Breast epithelium (tissue), 4 donors: ENCODE data around the gene MADCAM1. TPM values are rescaled to one million over a fixed set of nuclear protein-coding genes. Genes with fewer than 3 reads are reported as not detected.

Experiments
- DNase-seq, 2 donors: peaks; one replicate each; pipeline ENCODE4 v3.0.0-alpha.2; 2019; ENCODE audit warnings: low spot score in 2 of 2
- H3K27ac ChIP-seq, 2 donors: fragments of 200-600 bp; sonication (generic) in 1 of 2; one replicate each; pipeline ENCODE4 v1.5.1; 2016 to 2019; ENCODE audit warnings: mild to moderate bottlenecking in 1 of 2
- H3K27me3 ChIP-seq, 2 donors: fragments of 200-600 bp; sonication (generic) in 1 of 2; one replicate each; pipeline versions ENCODE4 v1.5.1 to v1.6.0; 2017 to 2019; ENCODE audit warnings: control low read depth in 1 of 2, mild to moderate bottlenecking in 1 of 2
- H3K36me3 ChIP-seq: fragments of 200-600 bp; one replicate; pipeline ENCODE4 v1.5.1; 2019
- H3K4me1 ChIP-seq, 2 donors: fragments of 200-600 bp; sonication (generic); one replicate each; pipeline ENCODE4 v1.5.1; 2016 to 2019; ENCODE audit warnings: control low read depth in 1 of 2
- H3K4me3 ChIP-seq, 3 donors: fragments of 200-600 bp; sonication (generic); 1 replicate in 2 of 3; 2 replicates in 1 of 3; pipeline ENCODE4 v1.5.1; 2016 to 2019; ENCODE audit warnings: mild to moderate bottlenecking in 3 of 3, moderate library complexity in 2 of 3
- H3K9me3 ChIP-seq, 2 donors: fragments of 200-600 bp; sonication (generic) in 1 of 2; one replicate each; pipeline ENCODE4 v1.5.1; 2016 to 2019; ENCODE audit warnings: control low read depth in 1 of 2
- POLR2A ChIP-seq: fragments of 450-650 bp; IDR thresholded peaks from one replicate; pipeline ENCODE4 v1.6.1; 2016; ENCODE audit warnings: antibody characterized with exemption, mild to moderate bottlenecking, moderate library complexity
- POLR2AphosphoS5 ChIP-seq, 3 donors: sonication (generic); formaldehyde crosslinking; IDR thresholded peaks; one replicate each; pipeline ENCODE4 v1.6.1; 2017; ENCODE audit warnings: antibody characterized with exemption in 3 of 3
- intact Hi-C: fragments of 100-400 bp; cut with DNase I; formaldehyde crosslinking; loops from one replicate; pipeline ENCODE4 v1.15.1; 2023; ENCODE audit warnings: low total_unique reads
- total RNA-seq, 3 donors: library from RNA; depleted of rRNA; stranded (reverse); fragments of >200 nt; gene quantifications; one replicate each; pipeline ENCODE4 v1.1.0, GENCODE V29; 2016
- TF ChIP-seq, protein P1 (sequence below), 3 donors: fragments of 450-650 bp; IDR thresholded peaks; one replicate each; pipeline ENCODE4 v1.5.1; 2016 to 2017; ENCODE audit warnings: antibody characterized with exemption in 3 of 3, mild to moderate bottlenecking in 3 of 3, moderate library complexity in 3 of 3

The MADCAM1 gene
- total RNA-seq, 3 donors from 2014 or later, result 0.66 TPM; not detected in 2

DNA sequence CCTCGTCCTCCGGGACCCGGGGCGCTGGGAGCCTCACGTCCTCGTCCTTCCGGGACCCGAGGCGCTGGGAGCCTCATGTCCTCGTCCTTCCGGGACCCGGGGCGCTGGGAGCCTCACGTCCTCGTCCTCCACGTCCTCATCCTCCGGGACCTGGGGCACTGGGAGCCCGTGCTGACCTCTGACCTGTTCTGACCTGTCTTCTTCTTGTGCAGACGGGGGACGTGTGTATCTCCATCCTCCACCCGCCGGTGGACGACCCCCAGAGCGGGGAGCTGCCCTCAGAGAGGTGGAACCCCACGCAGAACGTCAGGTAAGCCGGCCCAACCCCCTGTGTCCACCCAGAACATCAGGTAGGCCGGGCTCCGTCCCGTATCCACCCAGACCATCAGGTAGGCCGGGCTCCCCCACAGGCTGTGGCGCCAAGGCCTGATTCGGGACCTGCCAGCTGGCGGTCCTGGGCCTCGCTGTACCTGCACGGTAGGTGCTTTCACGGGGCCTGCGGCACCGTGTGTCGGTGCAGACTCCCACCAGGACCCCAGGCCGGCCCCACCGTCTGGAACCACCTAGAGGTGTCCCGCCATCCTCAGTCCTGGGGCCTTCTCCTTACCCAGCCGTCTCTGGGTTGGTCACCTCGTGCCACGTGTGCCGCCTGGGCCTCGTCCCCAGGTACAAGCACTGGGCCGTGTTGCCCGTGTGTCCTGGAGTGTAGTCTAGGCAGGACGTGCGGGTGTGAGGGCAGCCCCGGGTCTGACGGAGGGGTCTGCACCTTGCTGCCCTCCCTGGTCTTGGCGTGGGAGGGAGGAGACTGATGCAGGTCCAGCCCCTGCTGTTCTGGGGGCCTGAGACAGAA lies 40.0 kb downstream of the MADCAM1 start:
- Histone ChIP-seq H3K36me3 (no peaks in the 10 kb centered on the region), H3K4me1 (peaks cover 7 to 20% of the 10 kb centered on the region in 2 donors), H3K4me3 (no peak overlapping the region), H3K9me3 (no peaks in the 10 kb centered on the region), H3K27ac (no peak overlapping the region), H3K27me3 (no peaks in the 10 kb centered on the region)
- no peak for TF ChIP-seq POLR2AphosphoS5 (IDR thresholded peaks at IDR 0.05)
- TF ChIP-seq, protein P1, sequence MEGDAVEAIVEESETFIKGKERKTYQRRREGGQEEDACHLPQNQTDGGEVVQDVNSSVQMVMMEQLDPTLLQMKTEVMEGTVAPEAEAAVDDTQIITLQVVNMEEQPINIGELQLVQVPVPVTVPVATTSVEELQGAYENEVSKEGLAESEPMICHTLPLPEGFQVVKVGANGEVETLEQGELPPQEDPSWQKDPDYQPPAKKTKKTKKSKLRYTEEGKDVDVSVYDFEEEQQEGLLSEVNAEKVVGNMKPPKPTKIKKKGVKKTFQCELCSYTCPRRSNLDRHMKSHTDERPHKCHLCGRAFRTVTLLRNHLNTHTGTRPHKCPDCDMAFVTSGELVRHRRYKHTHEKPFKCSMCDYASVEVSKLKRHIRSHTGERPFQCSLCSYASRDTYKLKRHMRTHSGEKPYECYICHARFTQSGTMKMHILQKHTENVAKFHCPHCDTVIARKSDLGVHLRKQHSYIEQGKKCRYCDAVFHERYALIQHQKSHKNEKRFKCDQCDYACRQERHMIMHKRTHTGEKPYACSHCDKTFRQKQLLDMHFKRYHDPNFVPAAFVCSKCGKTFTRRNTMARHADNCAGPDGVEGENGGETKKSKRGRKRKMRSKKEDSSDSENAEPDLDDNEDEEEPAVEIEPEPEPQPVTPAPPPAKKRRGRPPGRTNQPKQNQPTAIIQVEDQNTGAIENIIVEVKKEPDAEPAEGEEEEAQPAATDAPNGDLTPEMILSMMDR (IDR thresholded peaks at IDR 0.05), result no peak
- no peak for TF ChIP-seq POLR2A
- intact Hi-C loops, result no loop called here
- no peak for DNase-seq

DNA sequence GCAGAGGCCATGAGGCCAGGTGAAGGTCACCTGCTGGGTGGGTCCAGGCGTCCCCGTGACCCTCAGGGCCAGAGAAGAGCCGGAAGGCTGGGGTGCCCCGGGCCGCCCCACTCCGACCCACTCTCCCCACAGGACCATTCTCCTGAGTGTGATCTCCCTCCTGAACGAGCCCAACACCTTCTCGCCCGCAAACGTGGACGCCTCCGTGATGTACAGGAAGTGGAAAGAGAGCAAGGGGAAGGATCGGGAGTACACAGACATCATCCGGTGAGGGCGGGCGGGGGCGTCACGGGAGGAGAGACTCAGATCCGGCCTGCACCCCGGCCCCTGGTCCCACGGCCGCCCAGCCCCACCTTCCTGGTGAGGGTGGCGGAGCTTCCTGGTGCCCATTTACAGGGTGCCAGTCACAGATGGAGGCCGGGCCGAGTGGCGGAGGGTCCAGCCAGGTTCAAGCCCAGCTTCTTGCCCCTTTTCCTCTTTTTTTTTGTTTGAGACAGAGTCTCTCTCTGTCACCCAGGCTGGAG lies 40.7 kb downstream of the MADCAM1 start:
- intact Hi-C loops, result no loop called here
- Histone ChIP-seq H3K4me3 (no peak overlapping the region), H3K27ac (no peak overlapping the region), H3K36me3 (no peaks in the 10 kb centered on the region), H3K27me3 (no peaks in the 10 kb centered on the region), H3K4me1 (peaks cover 5 to 20% of the 10 kb centered on the region in 2 donors), H3K9me3 (no peaks in the 10 kb centered on the region)
- no peak for DNase-seq
- TF ChIP-seq, protein P1 (IDR thresholded peaks at IDR 0.05), result no peak
- TF ChIP-seq POLR2AphosphoS5 (IDR thresholded peaks at IDR 0.05) (no peak), POLR2A (no peak)

DNA sequence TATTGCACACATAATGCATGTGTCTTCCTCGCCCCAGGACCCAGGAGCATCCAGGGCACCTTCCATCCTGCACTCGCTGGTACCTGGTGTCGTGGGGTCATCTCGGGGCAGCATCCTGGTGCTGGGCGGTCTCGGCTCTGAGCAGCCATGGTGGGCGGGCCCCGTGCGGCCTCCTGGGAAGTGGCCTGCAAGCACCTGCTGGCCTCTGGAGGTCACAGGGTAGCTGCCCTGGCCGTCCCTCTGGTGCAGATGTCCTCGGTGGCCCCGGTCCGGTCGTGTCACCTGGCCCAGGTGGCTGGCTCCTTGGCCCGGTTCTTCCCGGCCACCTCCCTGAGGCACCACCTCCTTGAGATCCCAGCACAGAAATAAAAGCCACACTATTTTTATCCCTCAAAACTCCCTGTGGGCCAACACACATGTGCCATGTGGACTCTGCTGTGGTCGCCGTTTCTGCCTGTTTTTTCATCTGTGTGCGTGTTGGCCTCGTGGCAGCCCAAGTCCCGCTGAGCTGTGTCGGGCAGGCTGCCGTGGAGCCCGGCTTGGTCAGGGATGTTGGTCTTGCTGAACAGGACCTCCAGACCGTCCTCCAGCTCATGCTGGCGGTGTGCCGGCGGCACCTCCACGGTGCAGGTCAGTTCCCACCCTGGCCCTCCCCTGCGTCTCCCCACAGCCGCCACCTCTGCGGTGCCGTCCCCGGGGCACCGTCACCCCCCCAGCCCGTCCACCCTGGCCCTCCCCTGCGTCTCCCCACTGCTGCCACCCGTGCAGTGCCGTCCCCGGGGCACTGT lies 42.5 kb downstream of the MADCAM1 start:
- intact Hi-C loops, result no loop called here
- Histone ChIP-seq H3K4me1 (peaks cover 1 to 14% of the 10 kb centered on the region in 2 donors), H3K27me3 (no peaks in the 10 kb centered on the region), H3K9me3 (no peaks in the 10 kb centered on the region), H3K36me3 (no peaks in the 10 kb centered on the region), H3K27ac (no peak overlapping the region), H3K4me3 (no peak overlapping the region)
- DNase-seq, result no peak
- TF ChIP-seq POLR2AphosphoS5 (IDR thresholded peaks at IDR 0.05) (no peak), POLR2A (no peak)
- TF ChIP-seq, protein P1 (IDR thresholded peaks at IDR 0.05), result no peak

DNA sequence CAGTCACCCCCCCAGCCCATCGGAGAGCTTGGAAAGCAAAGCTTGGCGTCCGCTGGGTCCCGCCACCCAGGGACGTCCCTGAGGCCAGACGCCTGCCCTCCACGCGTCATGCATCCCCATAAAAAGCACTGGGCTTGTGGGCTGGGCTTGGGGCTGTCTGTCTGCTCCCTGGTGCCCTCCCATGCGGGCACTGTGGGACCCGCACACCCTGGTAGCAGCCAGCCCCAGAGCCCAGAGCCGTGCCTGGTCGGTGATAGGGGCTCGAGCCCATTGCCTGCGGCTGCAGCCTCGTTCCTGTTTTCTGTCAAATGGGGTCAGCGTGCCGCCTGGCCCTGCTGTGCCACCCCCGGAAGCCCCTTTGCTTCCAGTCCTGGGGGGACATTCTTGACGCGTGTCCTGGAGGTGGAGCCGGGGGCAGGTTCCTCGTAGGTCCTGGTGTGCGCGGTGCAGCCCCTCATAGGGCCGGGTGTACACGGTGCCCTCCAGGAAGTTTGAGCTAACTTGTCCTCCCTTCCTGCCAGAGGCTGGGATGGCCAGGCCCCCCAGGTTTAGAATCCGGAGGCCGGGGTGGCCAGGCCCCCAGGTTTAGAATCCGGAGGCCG lies 43.2 kb downstream of the MADCAM1 start:
- Histone ChIP-seq H3K9me3 (no peaks in the 10 kb centered on the region), H3K27me3 (no peaks in the 10 kb centered on the region), H3K27ac (no peak overlapping the region), H3K4me3 (no peak overlapping the region), H3K4me1 (peaks cover 0 to 9% of the 10 kb centered on the region in 2 donors), H3K36me3 (no peaks in the 10 kb centered on the region)
- intact Hi-C loops, result no loop called here
- TF ChIP-seq, protein P1 (IDR thresholded peaks at IDR 0.05), result no peak
- no peak for TF ChIP-seq POLR2A
- no peak for TF ChIP-seq POLR2AphosphoS5 (IDR thresholded peaks at IDR 0.05)
- no peak for DNase-seq
